Measurements from ENCODE around the gene CSH2. TPM values are rescaled to one million over a fixed set of nuclear protein-coding genes. Genes with fewer than 3 reads are reported as not detected.

The CSH2 gene
- total and polyA plus RNA-seq, 2 of the 13 experiments (the other 11 are each of a cell fraction or from before 2014, with no cell fraction given) = not detected

DNA sequence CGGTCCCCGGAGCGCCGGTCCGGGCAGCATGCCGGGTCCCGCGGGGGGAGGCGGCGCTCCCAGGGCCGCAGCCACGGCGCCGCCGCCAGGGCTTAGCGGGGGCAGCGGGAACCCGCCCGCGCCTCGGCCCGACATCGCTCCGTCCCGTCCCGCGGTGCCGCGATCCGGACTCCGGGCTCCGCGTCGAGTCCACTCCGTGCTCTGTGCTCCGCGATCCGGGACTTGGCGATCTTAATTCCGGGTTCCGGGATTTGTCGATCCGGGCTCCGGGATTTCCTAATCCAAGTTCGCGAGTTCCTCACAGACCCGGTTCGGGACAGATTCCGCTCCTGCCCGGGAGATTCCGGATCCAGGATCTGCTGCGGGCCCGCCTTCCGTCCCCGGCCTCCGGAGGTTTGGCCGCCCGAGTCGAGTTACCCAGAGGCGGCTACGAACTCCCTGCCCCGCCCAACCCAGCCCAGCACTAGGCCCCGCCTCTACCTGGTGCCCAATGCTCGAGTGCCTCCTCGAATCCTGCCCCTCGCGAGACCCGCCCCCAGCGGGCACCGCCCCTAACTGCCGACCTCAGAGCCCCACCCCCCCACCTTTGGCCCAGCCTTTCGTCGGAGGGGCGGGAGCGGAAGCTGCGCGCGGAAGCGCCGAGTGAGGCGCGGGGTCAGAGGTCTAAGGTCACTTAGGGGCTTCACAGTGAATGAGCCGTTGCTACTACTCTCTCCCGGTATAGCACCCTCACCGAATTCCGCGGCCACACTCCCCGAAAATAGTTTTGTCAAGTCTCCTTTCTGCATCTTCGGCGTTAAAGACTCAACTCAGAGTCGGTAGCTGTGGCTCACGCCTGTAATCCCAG lies 30.7 kb downstream of the CSH2 start, which contains the start of gene SMARCD2 (continued):
- no peak for TF ChIP-seq ZNF343 (CRISPR knock-in tag; IDR thresholded peaks at IDR 0.05)
- peak; percentile 96 for TF ChIP-seq ZSCAN9 (CRISPR knock-in tag; IDR thresholded peaks at IDR 0.05; ENCODE audit: borderline replicate concordance)
- TF ChIP-seq ZNF292 (CRISPR knock-in tag; IDR thresholded peaks at IDR 0.05; ENCODE audit: borderline replicate concordance, low read depth) = no peak
- peak; percentile 86; the same call in 1 of the 2 replicates for TF ChIP-seq MIER3 (CRISPR knock-in tag; IDR thresholded peaks at IDR 0.05; ENCODE audit: borderline replicate concordance)
- TF ChIP-seq NFKB2 (CRISPR knock-in tag; IDR thresholded peaks at IDR 0.05; ENCODE audit: borderline replicate concordance) = peak; percentile 79; the same call in 1 of the 2 replicates
- TF ChIP-seq, protein P1, sequence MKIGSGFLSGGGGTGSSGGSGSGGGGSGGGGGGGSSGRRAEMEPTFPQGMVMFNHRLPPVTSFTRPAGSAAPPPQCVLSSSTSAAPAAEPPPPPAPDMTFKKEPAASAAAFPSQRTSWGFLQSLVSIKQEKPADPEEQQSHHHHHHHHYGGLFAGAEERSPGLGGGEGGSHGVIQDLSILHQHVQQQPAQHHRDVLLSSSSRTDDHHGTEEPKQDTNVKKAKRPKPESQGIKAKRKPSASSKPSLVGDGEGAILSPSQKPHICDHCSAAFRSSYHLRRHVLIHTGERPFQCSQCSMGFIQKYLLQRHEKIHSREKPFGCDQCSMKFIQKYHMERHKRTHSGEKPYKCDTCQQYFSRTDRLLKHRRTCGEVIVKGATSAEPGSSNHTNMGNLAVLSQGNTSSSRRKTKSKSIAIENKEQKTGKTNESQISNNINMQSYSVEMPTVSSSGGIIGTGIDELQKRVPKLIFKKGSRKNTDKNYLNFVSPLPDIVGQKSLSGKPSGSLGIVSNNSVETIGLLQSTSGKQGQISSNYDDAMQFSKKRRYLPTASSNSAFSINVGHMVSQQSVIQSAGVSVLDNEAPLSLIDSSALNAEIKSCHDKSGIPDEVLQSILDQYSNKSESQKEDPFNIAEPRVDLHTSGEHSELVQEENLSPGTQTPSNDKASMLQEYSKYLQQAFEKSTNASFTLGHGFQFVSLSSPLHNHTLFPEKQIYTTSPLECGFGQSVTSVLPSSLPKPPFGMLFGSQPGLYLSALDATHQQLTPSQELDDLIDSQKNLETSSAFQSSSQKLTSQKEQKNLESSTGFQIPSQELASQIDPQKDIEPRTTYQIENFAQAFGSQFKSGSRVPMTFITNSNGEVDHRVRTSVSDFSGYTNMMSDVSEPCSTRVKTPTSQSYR (CRISPR knock-in tag; IDR thresholded peaks at IDR 0.05; ENCODE audit: borderline replicate concordance) = peak; percentile 64
- TF ChIP-seq HNRNPK (IDR thresholded peaks at IDR 0.05; ENCODE audit: low read depth, low read length, poor library complexity, severe bottlenecking) = no peak
- TF ChIP-seq, protein P2, sequence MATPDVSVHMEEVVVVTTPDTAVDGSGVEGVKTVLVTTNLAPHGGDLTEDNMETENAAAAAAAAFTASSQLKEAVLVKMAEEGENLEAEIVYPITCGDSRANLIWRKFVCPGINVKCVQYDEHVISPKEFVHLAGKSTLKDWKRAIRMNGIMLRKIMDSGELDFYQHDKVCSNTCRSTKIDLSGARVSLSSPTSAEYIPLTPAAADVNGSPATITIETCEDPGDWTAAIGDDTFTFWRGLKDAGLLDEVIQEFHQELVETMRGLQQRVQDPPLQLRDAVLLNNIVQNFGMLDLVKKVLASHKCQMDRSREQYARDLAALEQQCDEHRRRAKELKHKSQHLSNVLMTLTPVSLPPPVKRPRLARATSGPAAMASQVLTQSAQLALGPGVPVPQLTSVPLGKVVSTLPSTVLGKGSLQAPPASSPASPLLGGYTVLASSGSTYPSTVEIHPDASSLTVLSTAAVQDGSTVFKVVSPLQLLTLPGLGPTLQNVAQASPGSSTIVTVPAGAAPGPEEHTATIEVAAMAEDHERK (CRISPR knock-in tag; IDR thresholded peaks at IDR 0.05; ENCODE audit: low read depth) = peak; percentile 75
- peak; percentile 96; the same call in 1 of the 2 replicates for TF ChIP-seq ZNF724P (CRISPR knock-in tag; IDR thresholded peaks at IDR 0.05; ENCODE audit: borderline replicate concordance)
- peak; percentile 18; the same call in 1 of the 2 replicates for TF ChIP-seq ZZZ3 (CRISPR knock-in tag; IDR thresholded peaks at IDR 0.05; ENCODE audit: borderline replicate concordance)
- TF ChIP-seq ZNF136 (CRISPR knock-in tag; IDR thresholded peaks at IDR 0.05; ENCODE audit: low read depth) = peak; percentile 16; the same call in 1 of the 2 replicates
- no peak for TF ChIP-seq GPN1 (CRISPR knock-in tag; IDR thresholded peaks at IDR 0.05; ENCODE audit: borderline replicate concordance)
- TF ChIP-seq NBN (conservative IDR thresholded peaks at IDR 0.05) = no peak
- peak; percentile 57; the same call in 1 of the 2 replicates for TF ChIP-seq ZNF546 (CRISPR knock-in tag; conservative IDR thresholded peaks at IDR 0.05)
- TF ChIP-seq SYNCRIP (IDR thresholded peaks at IDR 0.05; ENCODE audit: insufficient read depth, low read depth, low read length) = no peak
- TF ChIP-seq SAP130 (CRISPR knock-in tag; IDR thresholded peaks at IDR 0.05; ENCODE audit: low read depth) = peak; percentile 93
- peak; percentile 92 for TF ChIP-seq ZFY (CRISPR knock-in tag; IDR thresholded peaks at IDR 0.05)
- TF ChIP-seq, protein P3, sequence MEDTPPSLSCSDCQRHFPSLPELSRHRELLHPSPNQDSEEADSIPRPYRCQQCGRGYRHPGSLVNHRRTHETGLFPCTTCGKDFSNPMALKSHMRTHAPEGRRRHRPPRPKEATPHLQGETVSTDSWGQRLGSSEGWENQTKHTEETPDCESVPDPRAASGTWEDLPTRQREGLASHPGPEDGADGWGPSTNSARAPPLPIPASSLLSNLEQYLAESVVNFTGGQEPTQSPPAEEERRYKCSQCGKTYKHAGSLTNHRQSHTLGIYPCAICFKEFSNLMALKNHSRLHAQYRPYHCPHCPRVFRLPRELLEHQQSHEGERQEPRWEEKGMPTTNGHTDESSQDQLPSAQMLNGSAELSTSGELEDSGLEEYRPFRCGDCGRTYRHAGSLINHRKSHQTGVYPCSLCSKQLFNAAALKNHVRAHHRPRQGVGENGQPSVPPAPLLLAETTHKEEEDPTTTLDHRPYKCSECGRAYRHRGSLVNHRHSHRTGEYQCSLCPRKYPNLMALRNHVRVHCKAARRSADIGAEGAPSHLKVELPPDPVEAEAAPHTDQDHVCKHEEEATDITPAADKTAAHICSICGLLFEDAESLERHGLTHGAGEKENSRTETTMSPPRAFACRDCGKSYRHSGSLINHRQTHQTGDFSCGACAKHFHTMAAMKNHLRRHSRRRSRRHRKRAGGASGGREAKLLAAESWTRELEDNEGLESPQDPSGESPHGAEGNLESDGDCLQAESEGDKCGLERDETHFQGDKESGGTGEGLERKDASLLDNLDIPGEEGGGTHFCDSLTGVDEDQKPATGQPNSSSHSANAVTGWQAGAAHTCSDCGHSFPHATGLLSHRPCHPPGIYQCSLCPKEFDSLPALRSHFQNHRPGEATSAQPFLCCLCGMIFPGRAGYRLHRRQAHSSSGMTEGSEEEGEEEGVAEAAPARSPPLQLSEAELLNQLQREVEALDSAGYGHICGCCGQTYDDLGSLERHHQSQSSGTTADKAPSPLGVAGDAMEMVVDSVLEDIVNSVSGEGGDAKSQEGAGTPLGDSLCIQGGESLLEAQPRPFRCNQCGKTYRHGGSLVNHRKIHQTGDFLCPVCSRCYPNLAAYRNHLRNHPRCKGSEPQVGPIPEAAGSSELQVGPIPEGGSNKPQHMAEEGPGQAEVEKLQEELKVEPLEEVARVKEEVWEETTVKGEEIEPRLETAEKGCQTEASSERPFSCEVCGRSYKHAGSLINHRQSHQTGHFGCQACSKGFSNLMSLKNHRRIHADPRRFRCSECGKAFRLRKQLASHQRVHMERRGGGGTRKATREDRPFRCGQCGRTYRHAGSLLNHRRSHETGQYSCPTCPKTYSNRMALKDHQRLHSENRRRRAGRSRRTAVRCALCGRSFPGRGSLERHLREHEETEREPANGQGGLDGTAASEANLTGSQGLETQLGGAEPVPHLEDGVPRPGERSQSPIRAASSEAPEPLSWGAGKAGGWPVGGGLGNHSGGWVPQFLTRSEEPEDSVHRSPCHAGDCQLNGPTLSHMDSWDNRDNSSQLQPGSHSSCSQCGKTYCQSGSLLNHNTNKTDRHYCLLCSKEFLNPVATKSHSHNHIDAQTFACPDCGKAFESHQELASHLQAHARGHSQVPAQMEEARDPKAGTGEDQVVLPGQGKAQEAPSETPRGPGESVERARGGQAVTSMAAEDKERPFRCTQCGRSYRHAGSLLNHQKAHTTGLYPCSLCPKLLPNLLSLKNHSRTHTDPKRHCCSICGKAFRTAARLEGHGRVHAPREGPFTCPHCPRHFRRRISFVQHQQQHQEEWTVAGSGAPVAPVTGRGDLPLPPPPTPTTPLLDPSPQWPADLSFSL (CRISPR knock-in tag; IDR thresholded peaks at IDR 0.05) = no peak
